Cardiac fibroblast (primary cell): Measurements from ENCODE around the gene ZBTB34.
"Not testable (repeated sequence)": the region's sequence is repeated elsewhere in the genome, so short reads cannot be mapped to it uniquely, and the experiment has no call there.

Experiments
- DNase-seq, 2 donors: peaks; one replicate each; pipeline versions ENCODE4 v3.0.0 to v3.0.0-alpha.2; 2010; ENCODE audit warnings: low read depth in 2 of 2
- H3K4me3 ChIP-seq, 2 donors: replicated peaks in 1 of 2; 1 replicate in 1 of 2; 2 replicates in 1 of 2; pipeline ENCODE4 v1.5.1; 2011; ENCODE audit warnings: low read depth in 2 of 2, low read length in 2 of 2, mild to moderate bottlenecking in 2 of 2, moderate library complexity in 1 of 2
- TF ChIP-seq, protein P1 (sequence below): IDR thresholded peaks from one replicate; pipeline ENCODE4 v1.5.1; 2011; ENCODE audit warnings: low read depth, mild to moderate bottlenecking, low read length, inconsistent platforms

Gene ZBTB34

GRCh38 chr9:126860077-126860756, at the start of gene ZBTB34:
ZBTB34 (plus strand) TSS chr9:126860639; CDS start chr9:126879400, 18,761 bp downstream.
- peak; percentile 42 to 62 for DNase-seq
- peak within 1 kb of the TSS; percentile 75 to 89 for H3K4me3 ChIP-seq
- TF ChIP-seq, protein P1, sequence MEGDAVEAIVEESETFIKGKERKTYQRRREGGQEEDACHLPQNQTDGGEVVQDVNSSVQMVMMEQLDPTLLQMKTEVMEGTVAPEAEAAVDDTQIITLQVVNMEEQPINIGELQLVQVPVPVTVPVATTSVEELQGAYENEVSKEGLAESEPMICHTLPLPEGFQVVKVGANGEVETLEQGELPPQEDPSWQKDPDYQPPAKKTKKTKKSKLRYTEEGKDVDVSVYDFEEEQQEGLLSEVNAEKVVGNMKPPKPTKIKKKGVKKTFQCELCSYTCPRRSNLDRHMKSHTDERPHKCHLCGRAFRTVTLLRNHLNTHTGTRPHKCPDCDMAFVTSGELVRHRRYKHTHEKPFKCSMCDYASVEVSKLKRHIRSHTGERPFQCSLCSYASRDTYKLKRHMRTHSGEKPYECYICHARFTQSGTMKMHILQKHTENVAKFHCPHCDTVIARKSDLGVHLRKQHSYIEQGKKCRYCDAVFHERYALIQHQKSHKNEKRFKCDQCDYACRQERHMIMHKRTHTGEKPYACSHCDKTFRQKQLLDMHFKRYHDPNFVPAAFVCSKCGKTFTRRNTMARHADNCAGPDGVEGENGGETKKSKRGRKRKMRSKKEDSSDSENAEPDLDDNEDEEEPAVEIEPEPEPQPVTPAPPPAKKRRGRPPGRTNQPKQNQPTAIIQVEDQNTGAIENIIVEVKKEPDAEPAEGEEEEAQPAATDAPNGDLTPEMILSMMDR = peak; percentile 94

DNA sequence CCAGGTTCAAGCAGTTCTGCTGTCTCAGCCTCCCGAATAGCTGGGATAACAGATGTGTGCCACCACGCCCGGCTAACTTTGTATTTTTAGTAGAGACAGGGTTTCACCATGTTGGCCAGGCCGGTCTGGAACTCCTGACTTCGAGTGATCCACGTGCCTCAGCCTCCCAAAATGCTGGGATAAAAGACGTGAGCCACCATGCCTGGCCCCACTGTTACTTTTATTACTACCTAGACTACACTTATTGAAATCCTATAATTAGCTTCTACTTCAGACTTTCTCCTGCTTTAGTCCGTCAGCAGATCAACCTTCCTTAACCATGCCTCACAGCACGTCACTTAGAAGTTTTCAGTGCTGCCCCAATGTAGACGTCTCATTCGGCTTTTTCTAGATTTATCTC, 47.4 kb upstream of the ZBTB34 start:
- DNase-seq = no peak
- H3K4me3 ChIP-seq = no peak overlapping the region
- TF ChIP-seq, protein P1 = no peak

GRCh38 chr9:126814091-126814490, 46.3 kb upstream of the ZBTB34 start:
- H3K4me3 ChIP-seq = no peak overlapping the region
- TF ChIP-seq, protein P1 = no peak
- no peak for DNase-seq

- DNase-seq, H3K4me3 ChIP-seq: not testable (repeated sequence)
These were observed 42.8 kb upstream of the ZBTB34 start for GRCh38 chr9:126817615-126818014.

DNA sequence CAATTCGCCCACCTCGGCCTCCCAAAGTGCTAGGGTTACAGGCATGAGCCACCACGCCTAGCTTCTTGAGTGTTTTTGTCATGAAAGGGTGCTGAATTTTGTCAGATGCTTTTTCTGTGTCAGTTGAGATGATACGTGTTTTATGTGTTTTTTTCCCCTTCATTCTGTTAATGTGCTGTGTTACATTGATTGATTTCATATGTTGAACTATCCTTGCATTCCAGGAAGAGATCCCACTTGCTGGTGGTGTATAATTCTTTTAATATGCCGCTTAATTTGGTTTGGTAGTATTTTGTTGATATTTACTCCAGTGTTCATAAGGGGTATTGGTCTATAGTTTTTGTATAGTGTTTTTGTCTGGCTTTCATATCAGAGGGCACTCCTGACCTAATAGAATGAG, 42.0 kb upstream of the ZBTB34 start:
- no peak for DNase-seq
- no peak overlapping the region for H3K4me3 ChIP-seq
- TF ChIP-seq, protein P1 = no peak

GRCh38 chr9:126819482-126819881, 41.0 kb upstream of the ZBTB34 start:
- no peak for DNase-seq
- H3K4me3 ChIP-seq = no peak overlapping the region
- TF ChIP-seq, protein P1 = no peak

DNA sequence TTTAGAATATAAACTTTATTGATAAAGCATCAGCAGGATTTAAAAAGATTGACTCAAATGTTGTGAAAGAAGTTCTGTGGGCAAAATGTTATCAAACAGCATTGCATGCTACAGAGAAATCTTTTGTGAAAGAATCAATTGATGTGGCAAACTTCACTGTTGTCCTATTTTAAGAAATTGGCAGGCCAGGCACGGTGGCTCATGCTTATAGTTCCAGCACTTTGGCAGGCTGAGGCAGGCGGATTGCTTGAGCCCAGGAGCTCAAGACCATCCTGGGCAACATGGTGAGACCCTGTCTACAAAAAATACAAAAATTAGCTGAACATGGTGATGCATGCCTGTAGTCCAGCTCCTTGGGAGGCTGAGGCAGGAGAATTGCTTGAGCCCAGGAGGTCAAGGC, 38.2 kb upstream of the ZBTB34 start:
- no peak overlapping the region for H3K4me3 ChIP-seq
- TF ChIP-seq, protein P1 = no peak
- no peak for DNase-seq
